H1 (cell line): ENCODE measurements around the gene MYRIP. TPM values are rescaled to one million over a fixed set of nuclear protein-coding genes. Genes with fewer than 3 reads are reported as not detected.

Source experiments
- CTCF ChIA-PET: fragments of 300-600 bp; sonication (Branson Sonifier 250); formaldehyde crosslinking; loops from one replicate; lab custom pipeline; 2021; ENCODE audit not compliant: partially characterized antibody; lab: Charles Lee
- POLR2A ChIA-PET: fragments of 300-600 bp; sonication (Branson Sonifier 250); formaldehyde crosslinking; loops from one replicate; lab custom pipeline; 2021; ENCODE audit warnings: inconsistent platforms; ENCODE audit not compliant: partially characterized antibody; lab: Charles Lee
- DNase-seq, 2 experiments: peaks; one replicate each; pipeline versions ENCODE4 v3.0.0 to v3.0.0-alpha.2; 2010 to 2022; ENCODE audit warnings: low spot score in 2 of 2, low read depth in 1 of 2, mixed read lengths in 1 of 2
- FAIRE-seq: peaks from 2 replicates; lab custom pipeline; 2011; peaks lifted over from hg19 to GRCh38; lab: Jason Lieb, UNC
- H2AFZ ChIP-seq: 2 replicates; pipeline ENCODE4 v1.8.1; 2012; ENCODE audit warnings: low read length, inconsistent platforms
- H2AK5ac ChIP-seq: 2 replicates; pipeline ENCODE4 v1.6.1; 2013; ENCODE audit warnings: low read depth, low read length
- H2BK120ac ChIP-seq: replicated peaks from 2 replicates; pipeline ENCODE3; 2013; ENCODE audit warnings: low read depth, low read length, inconsistent platforms
- H2BK12ac ChIP-seq: 2 replicates; pipeline ENCODE4 v1.6.1; 2013; ENCODE audit warnings: low read depth, low read length
- H2BK15ac ChIP-seq: 2 replicates; pipeline ENCODE4 v1.6.1; 2013; ENCODE audit warnings: low read length
- H2BK20ac ChIP-seq: 2 replicates; pipeline ENCODE4 v1.6.1; 2013; ENCODE audit warnings: low read length
- H2BK5ac ChIP-seq: 2 replicates; pipeline ENCODE4 v1.6.1; 2013; ENCODE audit warnings: low read depth, low read length
- H3K14ac ChIP-seq: 2 replicates; pipeline ENCODE4 v1.6.1; 2013; ENCODE audit warnings: inconsistent platforms; ENCODE audit not compliant: insufficient read length
- H3K18ac ChIP-seq: 2 replicates; pipeline ENCODE4 v1.6.1; 2013; ENCODE audit warnings: low read length; ENCODE audit errors: extremely low read depth
- H3K23ac ChIP-seq: 2 replicates; pipeline ENCODE4 v1.6.1; 2013; ENCODE audit warnings: inconsistent platforms; ENCODE audit not compliant: insufficient read length
- H3K23me2 ChIP-seq: 2 replicates; pipeline ENCODE4 v1.6.1; 2013; ENCODE audit warnings: low read depth, low read length
- H3K27ac ChIP-seq: 2 replicates; pipeline ENCODE4 v1.6.1; 2011; ENCODE audit warnings: low read depth, low read length, inconsistent platforms
- H3K27me3 ChIP-seq, 4 experiments: replicated peaks in 1 of 4; 1 replicate in 1 of 4; 2 replicates in 3 of 4; pipeline versions ENCODE4 v1.6.1 to v1.8.1; 2011 to 2013; ENCODE audit warnings: low read length in 3 of 4, mild to moderate bottlenecking in 3 of 4, inconsistent platforms in 2 of 4, mixed read lengths in 2 of 4, moderate library complexity in 1 of 4; ENCODE audit not compliant: control insufficient read depth in 3 of 4, insufficient read depth in 3 of 4; ENCODE audit errors: extremely low read depth in 1 of 4
- H3K36me3 ChIP-seq, 4 experiments: 2 replicates each; pipeline versions ENCODE4 v1.6.1 to v1.8.1; 2011 to 2013; ENCODE audit warnings: mild to moderate bottlenecking in 4 of 4, low read length in 3 of 4, moderate library complexity in 2 of 4, control low read depth in 1 of 4, inconsistent platforms in 1 of 4; ENCODE audit not compliant: insufficient read depth in 4 of 4, control insufficient read depth in 2 of 4
- H3K4ac ChIP-seq: replicated peaks from 2 replicates; pipeline ENCODE3; 2013; ENCODE audit warnings: low read length, low read depth, mixed read lengths, inconsistent platforms; ENCODE audit not compliant: insufficient read length
- H3K4me1 ChIP-seq, 4 experiments: replicated peaks in 1 of 4; 1 replicate in 1 of 4; 2 replicates in 3 of 4; pipeline versions ENCODE4 v1.6.1 to v1.8.1; 2011 to 2013; ENCODE audit warnings: low read length in 3 of 4, inconsistent platforms in 2 of 4, mixed read lengths in 1 of 4; ENCODE audit not compliant: insufficient read depth in 4 of 4, control insufficient read depth in 3 of 4
- H3K4me2 ChIP-seq, 2 experiments: 2 replicates each; pipeline versions ENCODE4 v1.6.1 to v1.8.1; 2011 to 2013; ENCODE audit warnings: low read depth in 2 of 2, low read length in 2 of 2, control low read depth in 1 of 2, inconsistent platforms in 1 of 2, mild to moderate bottlenecking in 1 of 2; ENCODE audit not compliant: insufficient read depth in 1 of 2
- H3K4me3 ChIP-seq, 4 experiments: fragments of 200-600, 300-600 bp in 1 of 4; sonication (generic), shearing (Covaris generic), sonication (Bioruptor Twin) in 1 of 4; 2 replicates each; pipeline versions ENCODE4 v1.5.1 to v1.8.1; 2011 to 2016; ENCODE audit warnings: low read length in 4 of 4, low read depth in 3 of 4, control low read depth in 2 of 4, inconsistent platforms in 2 of 4, mild to moderate bottlenecking in 2 of 4, mixed read lengths in 1 of 4, moderate library complexity in 1 of 4; ENCODE audit not compliant: insufficient read depth in 2 of 4; ENCODE audit errors: extremely low read depth in 1 of 4
- H3K56ac ChIP-seq: replicated peaks from 2 replicates; pipeline ENCODE3; 2013; ENCODE audit warnings: low read depth, mild to moderate bottlenecking, mixed read lengths, low read length, inconsistent platforms; ENCODE audit not compliant: insufficient read length
- H3K79me1 ChIP-seq: 2 replicates; pipeline ENCODE4 v1.6.1; 2013; ENCODE audit warnings: low read depth, low read length, control low read depth
- H3K79me2 ChIP-seq, 2 experiments: 2 replicates each; pipeline versions ENCODE4 v1.6.1 to v1.8.1; 2012 to 2013; ENCODE audit warnings: low read length in 2 of 2, mild to moderate bottlenecking in 2 of 2, inconsistent platforms in 1 of 2; ENCODE audit not compliant: insufficient read depth in 2 of 2, control insufficient read depth in 1 of 2
- H3K9ac ChIP-seq, 4 experiments: replicated peaks in 1 of 4; 1 replicate in 1 of 4; 2 replicates in 3 of 4; pipeline versions ENCODE4 v1.6.1 to v1.8.1; 2011 to 2013; ENCODE audit warnings: low read depth in 3 of 4, low read length in 3 of 4, control low read depth in 2 of 4, mild to moderate bottlenecking in 2 of 4, moderate library complexity in 2 of 4, inconsistent platforms in 1 of 4; ENCODE audit errors: extremely low read depth in 1 of 4
- H3K9me3 ChIP-seq, 2 experiments: 2 replicates each; pipeline versions ENCODE4 v1.6.1 to v1.8.1; 2012 to 2013; ENCODE audit warnings: mild to moderate bottlenecking in 2 of 2, moderate library complexity in 2 of 2, control low read depth in 1 of 2, inconsistent platforms in 1 of 2, low read depth in 1 of 2, low read length in 1 of 2, mixed read lengths in 1 of 2; ENCODE audit not compliant: insufficient read depth in 2 of 2
- H4K20me1 ChIP-seq, 2 experiments: replicated peaks in 1 of 2; 2 replicates each; pipeline versions ENCODE3 to v1.8.1; 2011 to 2013; ENCODE audit warnings: inconsistent platforms in 2 of 2, low read length in 2 of 2, mild to moderate bottlenecking in 1 of 2; ENCODE audit not compliant: insufficient read depth in 2 of 2, control insufficient read depth in 1 of 2
- H4K5ac ChIP-seq: 2 replicates; pipeline ENCODE4 v1.6.1; 2013; ENCODE audit warnings: low read length, low read depth, mixed read lengths, inconsistent platforms; ENCODE audit not compliant: insufficient read length
- H4K8ac ChIP-seq: 2 replicates; pipeline ENCODE4 v1.8.0; 2013; ENCODE audit warnings: mild to moderate bottlenecking, moderate library complexity, low read length, inconsistent platforms; ENCODE audit not compliant: insufficient read depth; ENCODE audit errors: extremely low read depth
- H4K91ac ChIP-seq: replicated peaks from 2 replicates; pipeline ENCODE3; 2013; ENCODE audit warnings: low read length, mixed read lengths, inconsistent platforms; ENCODE audit not compliant: insufficient read length
- POU5F1 ChIP-seq: IDR thresholded peaks from 2 replicates; pipeline ENCODE4 v1.6.1; 2011; ENCODE audit warnings: low read depth, mild to moderate bottlenecking, low read length, moderate library complexity
- TAF1 ChIP-seq: IDR thresholded peaks from 2 replicates; pipeline ENCODE4 v1.6.1; 2011; ENCODE audit warnings: mild to moderate bottlenecking, low read depth, low read length
- polyA plus RNA-seq, 7 experiments: library from polyadenylated mRNA; depleted of rRNA in 3 of 7; stranded (reverse) in 5 of 7; unstranded in 2 of 7; fragments of >200 nt in 5 of 7; fragments of 200-250 nt in 2 of 7; gene quantifications; 1 replicate in 5 of 7; 2 replicates in 1 of 7; 4 replicates in 1 of 7; pipeline versions ENCODE4 v1.2.1 to v1.2.3, GENCODE V29; 2011 to 2013; ENCODE audit warnings: missing spikeins in 2 of 7, mixed read lengths in 2 of 7
- total RNA-seq: library from RNA; stranded (reverse); fragmentation: NEBNext Ultra II Directional; extraction: Animal tissue kit (Norgen Biotek cat#: 25700); gene quantifications from 2 replicates; pipeline ENCODE4 v1.2.1, GENCODE V29; 2021

The MYRIP gene
- total and polyA plus RNA-seq, 2 of the 8 experiments (the other 6 are each of a cell fraction or from before 2014, with no cell fraction given): 0.54 to 4.3 TPM

- no peak overlapping the region for H2AFZ ChIP-seq
- FAIRE-seq: no peak
Observed at GRCh38 chr3:39965461-39965860, 156.1 kb downstream of the MYRIP start.

More at GRCh38 chr3:39965461-39965860, 156.1 kb downstream of the MYRIP start:
- Histone ChIP-seq H3K79me1 (no peaks in the 10 kb centered on the region), H3K4ac (no peak overlapping the region), H3K9ac (no peak overlapping the region; a peak in 1 of 7 replicates), H3K23me2 (no peaks in the 10 kb centered on the region), H4K5ac (no peak overlapping the region), H3K9me3 (no peaks in the 10 kb centered on the region), H3K4me3 (no peak overlapping the region), H4K8ac (no peak overlapping the region), H3K4me1 (peaks cover 0 to 5% (median 3%) of the 10 kb centered on the region in 4 experiments; a peak in 1 of 7 replicates), H3K36me3 (no peaks in the 10 kb centered on the region), H4K91ac (no peak overlapping the region), H2BK12ac (no peak overlapping the region), H2BK15ac (no peak overlapping the region), H2BK20ac (no peak overlapping the region), H2BK5ac (no peak overlapping the region), H3K14ac (no peak overlapping the region), H2AK5ac (no peak overlapping the region), H3K27ac (no peak overlapping the region), H3K79me2 (no peaks in the 10 kb centered on the region), H4K20me1 (peaks cover 0 to 2% of the 10 kb centered on the region in 2 experiments), H3K18ac (no peak overlapping the region), H2BK120ac (no peak overlapping the region), H3K23ac (no peak overlapping the region), H3K56ac (no peak overlapping the region), H3K27me3 (no peaks in the 10 kb centered on the region), H3K4me2 (no peak overlapping the region)
- TF ChIP-seq TAF1 (no peak), POU5F1 (no peak)
- POLR2A ChIA-PET: no interaction called here
- CTCF ChIA-PET: no interaction called here
- no peak for DNase-seq
